DMS53 treated with DMSO at 0.1 percent for 48 hours (cell line): ENCODE results near the gene CLHC1.
"Not testable (repeated sequence)": the region's sequence is repeated elsewhere in the genome, so short reads cannot be mapped to it uniquely, and the experiment has no call there.

Source experiments
- DNase-seq: peaks from one replicate; lab custom pipeline; 2025; ENCODE audit not compliant: unreplicated experiment; lab: John Stamatoyannopoulos, UW

Gene CLHC1

DNA sequence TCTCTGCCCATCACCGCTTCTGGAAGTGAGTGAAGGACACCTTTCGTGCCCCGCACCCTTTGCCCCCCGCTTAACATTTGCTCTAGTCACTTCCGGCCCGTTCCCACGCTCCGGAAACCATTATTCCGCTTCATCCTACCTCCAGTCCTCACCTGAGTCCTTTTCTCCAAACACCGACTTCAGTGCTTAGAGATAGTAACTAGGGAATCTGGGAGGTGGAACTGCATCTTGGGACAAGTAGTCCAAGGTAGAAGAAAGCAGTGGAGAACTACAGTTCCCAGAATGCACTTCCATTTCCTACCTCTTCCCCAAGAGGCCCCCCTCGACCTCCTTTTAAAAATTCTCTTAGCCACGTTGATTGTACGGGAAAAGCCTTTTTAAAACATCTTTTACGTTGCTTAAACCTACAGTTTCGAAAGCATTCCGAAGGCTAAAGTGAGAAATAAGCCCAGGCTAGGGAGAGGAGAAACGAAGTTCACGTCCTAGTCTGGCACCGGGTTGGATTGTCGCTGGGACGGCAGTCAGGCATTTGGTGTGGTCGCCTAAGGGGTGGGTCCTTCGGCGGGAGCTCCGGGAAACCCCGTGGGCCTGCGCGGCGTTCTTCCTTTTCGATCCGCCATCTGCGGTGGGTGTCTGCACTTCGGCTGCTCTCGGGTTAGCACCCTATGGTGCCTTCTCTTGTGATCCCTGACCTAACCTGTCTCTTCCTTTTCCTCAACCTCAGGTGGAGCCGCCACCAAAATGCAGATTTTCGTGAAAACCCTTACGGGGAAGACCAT lies at the start of gene CLHC1, which contains the start of gene RPS27A:
TSS of gene CLHC1 (minus strand) at position 210 of the 779 bp plus-strand sequence. CDS start 9,882 bp downstream, outside the sequence.
TSS of gene RPS27A (plus strand) at position 605 of the 779 bp plus-strand sequence. CDS start at position 742, 137 bp downstream.
- DNase-seq = peak; percentile 99

DNA sequence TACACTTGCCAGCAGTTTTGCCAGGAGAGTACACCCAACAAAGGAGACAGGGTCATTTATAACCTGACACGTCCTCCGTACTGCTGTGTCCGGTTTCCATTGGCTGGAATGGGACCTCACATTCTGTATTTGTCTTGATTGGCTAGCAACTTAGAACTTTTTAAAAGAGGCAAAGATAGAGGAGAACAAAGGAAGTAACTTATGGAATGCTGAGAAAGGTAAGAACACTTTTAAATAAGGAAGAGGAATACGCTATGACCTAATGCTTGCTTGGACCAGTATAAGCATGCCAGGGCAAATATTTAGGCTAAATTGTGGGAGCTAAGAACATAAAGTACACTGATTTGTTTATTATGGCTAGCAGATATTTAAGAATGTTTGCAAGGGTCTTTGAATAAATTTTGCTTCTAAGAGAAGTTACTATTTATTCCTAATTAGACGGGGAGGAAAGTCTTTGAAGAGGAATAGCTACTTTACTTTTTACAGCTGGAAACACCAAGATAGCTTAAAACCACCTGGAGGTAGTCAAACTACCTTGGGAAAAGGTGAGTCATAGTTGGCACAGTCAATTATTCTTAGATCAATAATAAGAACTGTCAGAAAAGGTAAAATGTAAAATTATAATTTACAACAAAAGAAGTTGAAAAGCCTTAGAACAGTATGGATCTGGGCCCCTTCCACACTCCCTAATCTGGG lies 48.9 kb upstream of the CLHC1 start:
- DNase-seq = not testable (repeated sequence)

DNA sequence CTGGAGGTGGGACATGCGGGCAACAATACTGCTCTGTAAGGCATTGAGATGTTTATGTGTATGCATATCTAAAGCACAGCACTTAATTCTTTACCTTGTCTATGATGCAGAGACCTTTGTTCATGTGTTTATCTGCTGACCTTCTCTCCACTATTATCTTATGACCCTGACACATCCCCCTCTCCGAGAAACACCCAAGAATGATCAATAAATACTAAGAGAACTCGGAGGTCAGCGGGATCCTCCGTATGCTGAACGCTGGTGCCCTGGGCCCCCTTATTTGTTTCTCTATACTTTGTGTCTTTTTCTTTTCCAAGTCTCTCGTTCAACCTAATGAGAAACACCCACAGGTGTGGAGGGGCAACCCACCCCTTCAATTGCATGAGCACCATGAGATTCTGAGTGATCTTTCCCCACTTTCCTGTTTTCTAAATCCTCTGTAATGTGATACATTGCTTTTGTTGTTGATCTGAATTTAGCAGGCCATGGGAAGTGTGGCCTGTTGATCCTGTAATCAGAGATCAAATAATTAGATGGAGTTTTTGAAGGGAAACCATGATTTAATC lies 47.8 kb upstream of the CLHC1 start:
- DNase-seq = not testable (repeated sequence)

DNA sequence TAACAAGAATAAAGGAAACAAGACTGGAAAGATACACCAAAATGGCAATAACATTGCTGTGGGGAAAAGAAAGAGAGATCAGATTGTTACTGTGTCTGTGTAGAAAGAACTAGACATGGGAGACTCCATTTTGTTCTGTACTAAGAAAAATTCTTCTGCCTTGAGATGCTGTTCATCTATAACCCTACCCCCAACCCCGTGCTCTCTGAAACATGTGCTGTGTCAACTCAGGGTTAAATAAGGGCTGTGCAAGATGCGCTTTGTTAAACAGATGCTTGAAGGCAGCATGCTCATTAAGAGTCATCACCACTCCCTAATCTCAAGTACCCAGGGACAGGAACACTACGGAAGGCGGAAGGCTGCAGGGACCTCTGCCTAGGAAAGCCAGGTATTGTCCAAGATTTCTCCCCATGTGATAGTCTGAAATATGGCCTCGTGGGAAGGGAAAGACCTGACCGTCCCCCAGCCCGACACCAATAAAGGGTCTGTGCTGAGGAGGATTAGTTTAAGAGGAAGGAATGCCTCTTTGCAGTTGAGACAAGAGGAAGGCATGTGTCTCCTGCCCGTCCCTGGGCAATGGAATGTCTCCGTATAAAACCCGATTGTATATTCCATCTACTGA lies 47.2 kb upstream of the CLHC1 start:
- not testable (repeated sequence) for DNase-seq

- no peak for DNase-seq
These were observed 45.2 kb upstream of the CLHC1 start for GRCh38 chr2:55277310-55277709.

DNA sequence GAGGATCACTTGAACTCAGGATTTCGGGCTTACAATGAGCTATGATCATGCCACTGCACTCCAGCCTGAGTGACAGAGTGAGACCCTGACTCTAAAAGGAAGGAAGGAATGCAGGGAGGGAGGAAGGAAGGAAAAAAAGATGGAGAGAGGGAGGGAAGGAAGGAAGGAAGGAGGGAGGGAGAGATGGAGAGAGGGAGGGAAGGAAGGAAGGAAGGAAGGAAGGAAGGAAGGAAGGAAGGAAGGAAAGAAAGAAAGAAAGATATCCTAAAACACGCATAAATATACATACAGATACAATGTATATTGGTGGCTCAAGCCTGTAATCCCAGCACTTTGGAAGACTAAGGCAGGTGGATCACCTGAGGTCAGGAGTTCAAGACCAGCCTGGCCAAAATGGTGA lies 42.3 kb upstream of the CLHC1 start:
- DNase-seq = not testable (repeated sequence)

DNA sequence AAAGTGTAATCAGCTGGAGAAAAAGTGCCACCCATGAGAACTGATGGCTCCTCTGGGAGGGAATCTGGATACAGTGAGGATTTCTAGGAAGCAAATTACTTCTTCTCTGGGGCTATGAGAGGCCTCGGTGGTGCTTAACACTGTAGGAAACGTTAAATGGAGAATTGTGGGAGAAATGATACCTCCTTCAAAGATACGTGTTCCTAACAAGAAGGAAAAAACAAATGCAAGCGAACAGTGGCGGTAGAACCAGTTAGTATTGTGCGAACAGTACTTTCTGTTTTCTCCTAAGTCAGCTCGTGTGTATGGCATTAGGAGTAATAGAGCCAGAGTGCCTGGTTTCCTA lies 37.5 kb upstream of the CLHC1 start:
- DNase-seq = peak; percentile 10

DNA sequence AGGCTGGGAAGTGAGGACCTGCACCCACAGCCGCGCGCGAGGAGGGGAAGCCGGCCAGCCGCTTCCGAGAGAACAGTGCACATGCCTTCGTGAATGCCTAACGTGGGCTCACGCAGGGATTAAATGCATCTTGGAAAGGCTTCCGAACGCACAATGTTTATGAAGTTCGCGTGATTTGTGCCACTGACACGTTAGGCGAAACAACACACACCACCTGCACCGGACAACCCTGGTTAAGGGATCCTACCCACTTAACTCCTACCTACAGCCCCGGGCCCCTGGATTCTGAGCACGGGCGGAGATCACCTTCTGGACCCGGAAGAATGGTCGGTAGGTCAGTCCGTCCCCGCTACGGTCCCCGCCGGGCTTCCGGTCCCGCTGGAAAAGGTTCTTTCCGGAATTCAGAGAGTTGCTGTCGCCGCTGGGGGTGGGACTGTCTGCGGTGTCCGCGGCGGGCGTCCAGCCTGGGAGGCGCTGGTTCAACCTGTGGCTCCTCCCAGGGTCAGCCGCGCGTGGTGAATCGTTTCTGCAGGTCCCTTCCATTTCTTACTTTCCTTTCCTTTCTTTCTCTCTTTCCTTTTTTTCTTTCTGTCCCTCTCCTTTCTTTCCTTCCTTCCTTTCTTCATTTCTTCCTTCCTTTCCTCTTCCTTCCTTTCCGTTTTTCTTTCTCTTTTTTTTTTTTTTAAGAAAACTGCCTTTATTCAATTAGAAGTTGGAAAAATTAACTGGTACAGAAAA lies 37.0 kb upstream of the CLHC1 start, which contains the start of gene MTIF2:
TSS of gene MTIF2 (minus strand) at position 325 of the 738 bp plus-strand sequence. CDS start 5,373 bp downstream, outside the sequence.
- DNase-seq = peak; percentile 93

DNA sequence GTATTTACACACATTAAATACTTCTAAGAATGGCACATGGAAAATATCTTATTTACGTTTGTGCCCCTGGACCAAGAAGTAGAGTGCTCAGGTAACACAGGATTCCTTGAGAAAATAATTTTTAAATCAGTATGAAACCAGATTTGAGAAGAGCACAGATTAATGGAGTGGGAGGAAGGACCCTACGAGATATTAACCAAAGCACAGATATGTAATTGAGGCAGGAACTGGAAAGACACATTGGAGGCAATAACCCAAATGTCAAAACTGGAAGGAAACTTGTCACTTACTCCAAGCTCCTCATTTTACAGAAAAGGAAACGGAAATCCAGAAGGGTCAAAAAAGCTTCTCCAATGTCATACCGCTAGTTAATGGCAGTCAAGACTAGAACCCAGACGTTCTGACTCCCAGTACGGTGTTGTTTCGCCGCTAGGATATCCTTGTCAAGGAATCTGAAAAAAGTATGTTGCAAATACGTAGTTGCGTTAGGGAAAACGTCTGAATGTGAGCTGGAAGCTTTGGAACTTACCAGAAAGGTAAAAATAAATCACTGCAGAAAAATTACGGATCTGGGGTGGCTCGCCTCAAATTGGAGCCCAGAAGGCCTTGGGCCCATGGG lies 36.3 kb upstream of the CLHC1 start:
- no peak for DNase-seq

GRCh38 chr2:55259586-55259985 lies 27.5 kb upstream of the CLHC1 start:
- DNase-seq = not testable (repeated sequence)

DNA sequence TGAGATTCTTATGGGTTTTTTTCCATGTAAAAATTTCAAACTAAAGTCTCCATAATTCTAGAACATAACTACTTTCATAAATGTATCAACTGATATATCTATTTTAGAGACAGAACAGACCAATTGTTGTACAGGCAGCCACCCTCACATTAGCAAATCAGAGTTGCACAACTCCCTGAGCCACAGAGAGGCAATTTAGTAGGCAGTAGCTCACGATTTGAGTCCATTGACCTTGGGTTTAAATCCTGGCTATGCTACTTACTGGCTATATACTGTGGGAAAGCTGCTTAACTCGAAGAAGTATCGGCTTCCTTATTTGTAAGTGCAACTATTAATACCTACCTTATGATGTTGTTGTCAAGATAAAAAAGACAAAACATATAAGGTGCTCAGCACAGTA lies 20.7 kb upstream of the CLHC1 start:
- DNase-seq = no peak

DNA sequence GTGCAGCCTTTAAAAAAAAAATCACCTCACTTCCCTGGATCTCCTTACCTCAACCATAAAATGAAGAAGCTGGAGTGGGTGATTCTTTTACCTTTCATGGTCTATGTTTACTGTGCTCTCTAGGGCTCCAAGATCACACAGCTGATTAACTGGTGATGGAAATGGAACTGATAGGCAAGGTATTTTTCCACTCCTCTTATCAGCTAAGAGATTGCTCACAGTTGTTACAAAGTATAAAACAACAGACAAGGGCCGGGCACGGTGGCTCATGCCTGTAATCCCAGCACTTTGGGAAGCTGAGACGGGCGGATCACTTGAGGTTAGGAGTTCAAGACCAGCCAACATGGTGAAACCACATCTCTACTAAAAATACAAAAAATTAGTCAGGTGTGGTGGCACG lies 14.9 kb upstream of the CLHC1 start:
- no peak for DNase-seq

GRCh38 chr2:55245411-55245810 lies 13.3 kb upstream of the CLHC1 start:
- no peak for DNase-seq

DNA sequence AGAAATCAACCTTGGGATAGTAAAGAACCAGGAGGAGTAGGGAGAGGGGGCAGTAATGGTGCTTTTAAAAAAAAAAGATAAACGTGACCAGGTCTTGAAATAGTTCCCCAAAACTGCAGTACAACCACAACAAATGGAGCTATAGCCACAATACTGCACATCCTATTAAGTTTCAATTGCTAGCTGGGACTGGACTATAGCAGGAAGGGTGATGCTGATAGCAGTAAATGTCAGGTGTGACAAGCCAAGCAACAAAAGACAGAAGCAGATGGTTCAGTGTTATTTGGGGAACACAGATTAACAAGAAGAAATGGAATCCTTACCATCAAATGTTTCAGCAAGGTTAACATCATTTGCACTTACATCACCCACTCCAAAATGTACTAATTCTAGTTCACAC lies 10.5 kb upstream of the CLHC1 start:
- DNase-seq = no peak

DNA sequence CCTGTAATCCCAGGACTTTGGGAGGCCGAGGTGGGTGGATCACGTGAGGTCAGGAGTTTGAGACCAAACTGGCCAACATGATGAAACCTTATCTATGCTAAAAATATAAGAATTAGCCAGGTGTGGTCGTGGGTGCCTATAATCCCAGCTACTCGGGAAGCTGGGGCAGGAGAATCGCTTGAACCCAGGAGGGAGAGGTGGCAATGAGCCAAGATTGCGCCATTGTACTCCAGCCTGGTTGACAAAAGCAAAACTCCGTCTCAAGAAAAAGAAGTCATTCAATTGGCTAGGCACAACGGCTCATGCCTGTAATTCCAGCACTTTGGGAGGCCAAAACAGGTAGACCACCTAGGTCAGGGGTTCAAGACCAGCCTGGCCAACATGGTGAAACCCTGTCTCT lies 9.5 kb upstream of the CLHC1 start:
- not testable (repeated sequence) for DNase-seq

DNA sequence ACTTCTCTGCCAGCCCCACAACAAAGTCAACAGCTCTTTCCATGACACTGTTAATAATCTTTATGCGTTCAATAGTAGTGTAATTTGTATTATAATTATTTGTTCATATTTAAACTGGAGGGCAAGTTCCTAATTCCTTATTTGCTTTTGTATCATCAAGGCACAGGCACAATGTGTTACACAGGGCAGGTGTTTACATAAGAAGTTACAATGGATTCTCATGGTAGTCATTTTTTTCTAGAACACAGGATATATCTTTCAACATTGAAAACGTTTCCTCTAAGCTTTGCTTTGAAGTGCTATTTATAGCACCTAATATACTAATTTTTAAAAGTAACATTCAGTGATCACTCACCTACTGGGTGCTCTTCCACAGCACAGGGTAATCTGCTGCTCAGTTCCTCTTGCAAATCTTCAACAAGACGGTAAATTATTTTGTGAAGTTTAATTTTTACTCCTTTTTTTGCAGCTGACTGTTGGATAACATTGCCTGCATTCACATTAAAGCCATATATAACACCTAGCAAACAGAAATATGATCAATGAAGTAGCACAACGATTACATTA lies 7.6 kb upstream of the CLHC1 start:
- peak; percentile 82 for DNase-seq

DNA sequence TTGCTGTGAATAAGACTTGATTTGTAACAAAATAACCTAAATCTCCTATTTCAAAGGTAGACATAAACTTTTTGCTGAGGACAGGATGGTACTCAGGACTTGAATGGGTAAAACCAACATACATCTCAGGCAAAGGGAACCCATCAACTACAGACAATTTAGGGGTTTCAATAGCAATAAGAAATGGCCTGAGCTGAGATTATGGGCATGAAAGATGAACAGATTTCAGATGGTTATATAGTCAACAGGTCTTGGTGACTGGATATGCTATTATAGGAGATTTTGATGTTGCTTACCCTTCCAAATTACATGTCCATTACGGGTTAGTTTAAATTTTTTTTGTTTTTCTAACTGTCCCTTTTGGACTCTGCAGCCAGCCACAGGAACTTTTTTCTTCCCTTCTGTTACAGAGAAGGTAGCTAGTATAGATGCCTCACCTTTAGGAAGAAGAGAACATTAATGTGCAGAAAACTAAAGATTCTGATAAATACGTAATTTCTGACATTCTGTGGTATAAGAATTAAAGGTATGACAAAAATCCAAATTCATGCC lies 5.0 kb upstream of the CLHC1 start:
- DNase-seq = no peak

DNA sequence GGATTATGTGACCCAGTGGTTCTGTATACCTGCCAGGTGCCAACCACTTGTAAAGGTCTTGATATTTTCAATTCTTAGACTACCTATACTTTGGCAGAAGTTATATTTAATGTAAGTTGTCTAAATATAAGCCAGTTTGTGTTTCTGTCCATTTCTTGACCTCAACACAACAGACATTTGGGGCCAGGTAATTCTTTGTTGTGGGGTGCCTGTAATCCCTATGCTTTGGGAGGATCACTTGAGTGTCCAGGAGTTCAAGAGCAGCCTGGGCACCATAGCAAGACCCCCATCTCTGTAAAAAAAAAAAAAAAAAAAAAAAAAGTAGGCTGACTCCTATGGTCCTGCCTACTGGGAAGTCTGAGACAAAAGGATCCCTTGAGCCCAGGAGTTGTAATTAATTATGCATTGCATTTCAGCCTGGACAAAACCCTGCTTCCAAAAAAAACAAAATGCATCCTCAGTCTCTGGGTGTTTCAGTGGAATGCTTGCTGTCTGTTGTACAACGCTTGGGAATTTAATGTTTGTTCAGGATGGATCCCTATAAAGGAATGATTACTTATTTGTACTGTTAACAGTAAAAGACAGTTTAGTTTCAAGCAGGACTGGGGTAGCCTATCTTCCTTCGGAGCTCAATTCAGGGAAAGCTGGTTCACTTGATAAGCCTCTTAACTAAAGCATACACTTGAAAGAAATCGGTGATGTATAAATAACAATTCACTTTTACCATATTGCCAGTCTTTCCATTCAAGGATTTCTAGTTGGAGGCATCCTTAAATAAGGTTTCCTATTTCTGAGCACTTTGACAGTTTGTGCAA lies 3.8 kb upstream of the CLHC1 start:
- no peak for DNase-seq

DNA sequence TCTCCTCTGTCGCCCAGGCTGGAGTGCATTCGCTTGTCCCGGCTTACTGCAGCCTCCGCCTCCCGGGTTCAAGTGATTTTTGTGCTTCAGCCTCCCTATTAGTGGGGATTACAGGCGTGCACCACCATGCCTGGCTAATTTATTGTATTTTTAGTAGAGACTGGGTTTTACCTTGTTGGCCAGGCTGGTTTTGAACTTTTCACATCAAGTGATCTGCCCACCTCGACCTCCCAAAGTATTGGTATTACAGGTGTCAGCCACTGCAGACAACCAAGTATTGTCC lies 1.5 kb upstream of the CLHC1 start:
- DNase-seq = no peak
